ENCODE results near the gene RRP15.

RRP15 gene

DNA sequence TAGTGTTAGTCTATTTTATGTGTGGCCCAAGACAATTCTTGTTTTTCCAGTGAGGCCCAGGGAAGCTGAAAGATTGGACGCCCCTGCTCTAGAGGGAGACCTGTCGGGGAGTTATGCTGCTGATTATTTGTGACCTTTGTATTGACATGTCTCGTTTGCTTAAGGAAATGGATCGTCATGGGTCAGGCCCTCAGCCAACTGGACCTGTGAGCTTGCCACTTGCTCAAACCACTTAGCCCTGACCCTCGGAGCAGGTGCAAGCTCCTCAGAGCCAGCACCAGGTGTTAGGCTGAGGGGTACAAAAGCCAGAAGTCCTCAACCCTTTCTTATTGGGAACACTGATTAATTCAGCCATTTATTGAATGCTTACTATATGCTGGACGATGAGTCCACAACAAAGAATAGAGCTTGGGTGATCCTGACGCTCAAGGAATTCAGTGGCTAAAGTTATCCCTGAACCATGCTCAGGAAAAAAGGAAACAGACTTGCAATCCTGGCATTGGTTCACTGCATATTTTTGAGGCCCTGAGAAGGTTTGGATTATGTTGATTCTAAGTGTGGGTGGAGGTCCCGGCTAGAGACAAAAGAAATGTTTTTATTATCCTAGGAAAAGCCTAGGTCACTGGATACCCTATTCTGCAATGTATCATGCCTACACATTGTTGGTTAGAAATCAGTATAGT is 79.1 kb downstream of the RRP15 start:
- DNase-seq: no peak

DNA sequence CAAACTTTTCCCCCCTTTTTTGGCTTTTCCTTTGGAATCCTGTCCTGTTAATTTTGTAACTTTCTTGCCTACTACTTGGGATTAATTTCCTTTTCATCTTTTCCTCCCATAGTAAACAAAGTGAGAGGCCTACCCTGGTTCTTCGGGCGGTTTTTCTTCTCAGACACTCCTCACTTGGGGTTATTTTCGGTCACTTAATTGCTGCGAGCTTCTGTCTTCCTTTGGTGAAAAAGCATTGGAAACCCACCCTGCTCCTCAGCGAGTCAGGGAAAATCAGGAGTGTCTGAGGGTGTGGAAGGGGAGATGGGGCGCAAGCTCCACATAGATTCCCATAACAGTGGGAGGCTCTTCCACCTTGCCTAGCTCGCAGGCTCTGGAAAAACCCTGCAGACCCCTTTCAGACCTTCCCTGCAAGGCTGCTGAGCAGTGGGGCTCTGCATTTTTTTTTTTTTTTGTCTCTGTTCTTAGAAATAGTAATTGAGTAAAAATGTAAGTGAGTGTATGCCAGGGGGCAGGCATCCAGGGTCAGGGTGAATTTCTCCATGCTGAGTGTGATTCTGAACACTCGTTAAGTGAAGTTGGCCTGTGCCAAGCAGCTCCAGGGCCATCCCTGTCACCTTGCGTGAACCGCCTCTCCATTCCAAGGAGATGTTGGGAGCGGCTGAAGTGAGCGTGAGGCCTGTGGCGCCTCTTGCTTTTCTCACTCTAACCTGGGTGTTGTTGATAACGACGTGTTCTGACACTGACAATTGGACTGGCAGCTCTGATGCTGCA is 80.3 kb downstream of the RRP15 start:
- no peak for DNase-seq

DNA sequence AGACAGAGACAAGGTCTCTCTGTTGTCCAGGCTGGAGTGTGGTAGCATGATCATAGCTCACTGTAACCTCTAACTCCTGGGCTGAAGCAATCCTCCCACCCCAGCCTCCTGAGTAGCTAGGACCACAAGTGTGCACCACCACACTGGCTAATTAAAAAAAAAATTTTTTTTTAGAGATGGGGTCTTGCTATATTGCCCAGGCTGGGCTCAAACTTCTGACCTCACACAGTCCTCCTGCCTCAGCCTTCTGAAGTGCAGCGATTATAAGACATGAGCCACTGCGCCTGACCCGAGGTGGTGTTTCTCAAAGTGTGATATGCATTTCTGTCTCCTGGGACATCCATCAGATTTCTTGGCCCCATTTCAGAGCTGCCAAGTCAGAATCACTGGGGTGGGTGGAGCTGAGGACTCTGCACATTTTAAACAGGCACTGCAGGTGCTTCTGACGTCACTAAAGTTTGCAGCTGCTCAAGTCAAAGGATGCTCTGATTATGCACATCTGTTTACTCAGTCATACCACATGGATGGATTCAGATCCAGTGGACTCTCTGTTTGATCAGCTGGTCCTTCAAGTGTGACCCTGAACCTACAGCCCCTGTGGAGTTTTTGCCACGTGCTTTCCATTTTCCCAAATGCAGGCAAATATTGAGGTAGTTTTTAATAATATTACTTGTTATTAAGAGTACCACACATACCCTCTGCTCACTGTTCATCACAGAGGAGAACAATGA is 81.4 kb downstream of the RRP15 start:
- DNase-seq: no peak

DNA sequence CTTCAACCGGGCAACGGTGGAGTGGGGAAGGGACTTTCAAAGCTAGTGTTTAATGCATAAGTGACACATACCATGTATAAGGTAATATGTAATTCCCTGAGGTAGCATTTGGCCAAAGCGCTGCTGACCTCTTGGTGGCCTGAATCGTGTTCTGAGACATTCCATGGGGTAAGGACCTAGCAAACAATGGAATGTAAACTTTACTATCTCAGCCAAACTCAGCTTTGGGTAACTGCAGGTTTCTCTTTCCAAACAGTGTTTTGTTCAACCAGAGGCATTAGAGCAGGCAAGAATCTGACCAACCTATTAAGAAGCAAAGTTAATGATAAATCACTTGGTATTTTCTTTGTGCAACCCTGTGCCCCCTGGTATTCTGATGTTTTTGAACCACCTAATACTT is 82.0 kb downstream of the RRP15 start:
- DNase-seq: no peak

DNA sequence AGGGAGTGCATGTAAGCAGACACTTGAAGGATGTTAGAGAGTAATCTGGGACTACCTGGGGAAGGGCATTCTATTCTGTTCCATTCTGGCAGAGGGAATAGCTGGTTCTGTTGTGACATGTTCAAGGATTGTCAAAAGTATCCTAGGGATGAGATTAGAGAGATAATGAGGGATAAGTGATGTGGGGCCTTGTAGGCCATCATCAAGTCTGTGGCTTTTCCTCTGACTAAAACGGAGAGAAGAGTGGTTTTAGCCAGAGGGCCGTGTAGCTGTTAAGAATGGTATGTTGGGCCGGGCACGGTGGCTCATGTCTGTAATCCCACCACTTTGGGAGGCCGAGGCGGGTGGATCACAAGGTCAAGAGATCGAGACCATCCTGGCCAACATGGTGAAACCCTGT is 83.6 kb downstream of the RRP15 start:
- DNase-seq: no peak

DNA sequence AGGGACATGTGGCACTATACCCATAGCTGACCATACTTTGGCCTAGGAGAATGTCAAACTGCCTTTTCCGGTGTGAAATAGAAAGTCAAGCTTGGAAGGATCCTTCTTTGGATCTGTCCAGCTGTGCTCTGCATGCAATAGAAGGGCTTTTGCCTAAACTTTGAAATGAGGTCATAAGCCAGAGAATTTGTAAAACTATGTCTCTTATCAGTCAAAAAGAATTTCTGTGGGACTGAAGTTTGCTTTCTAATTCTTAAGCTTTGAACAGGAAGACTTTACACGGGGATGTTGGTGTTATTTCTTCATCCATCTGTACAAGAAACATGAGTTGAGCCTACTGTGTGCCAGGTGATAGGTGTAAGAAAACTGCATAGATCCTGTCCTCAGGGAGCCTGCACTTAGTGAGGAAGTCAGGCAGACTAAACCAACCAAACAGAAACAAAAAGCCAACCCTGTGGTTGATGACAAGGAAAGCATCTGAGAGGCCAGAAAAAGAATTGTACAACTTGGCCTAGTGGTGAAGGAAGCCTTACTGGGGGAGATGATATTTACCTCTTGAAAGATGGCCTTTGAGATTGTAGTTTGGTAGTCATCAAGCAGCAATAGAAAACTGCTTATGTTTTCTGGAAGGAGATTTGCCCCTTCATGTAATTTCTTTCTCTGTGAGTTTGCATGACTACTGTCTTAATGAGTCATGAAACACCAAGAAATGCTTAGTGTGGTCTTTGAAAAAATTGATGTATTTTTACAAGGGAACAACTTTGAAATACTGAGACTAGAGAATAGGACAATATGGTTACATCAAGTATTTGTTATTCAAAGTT is 84.8 kb downstream of the RRP15 start:
- DNase-seq: no peak

DNA sequence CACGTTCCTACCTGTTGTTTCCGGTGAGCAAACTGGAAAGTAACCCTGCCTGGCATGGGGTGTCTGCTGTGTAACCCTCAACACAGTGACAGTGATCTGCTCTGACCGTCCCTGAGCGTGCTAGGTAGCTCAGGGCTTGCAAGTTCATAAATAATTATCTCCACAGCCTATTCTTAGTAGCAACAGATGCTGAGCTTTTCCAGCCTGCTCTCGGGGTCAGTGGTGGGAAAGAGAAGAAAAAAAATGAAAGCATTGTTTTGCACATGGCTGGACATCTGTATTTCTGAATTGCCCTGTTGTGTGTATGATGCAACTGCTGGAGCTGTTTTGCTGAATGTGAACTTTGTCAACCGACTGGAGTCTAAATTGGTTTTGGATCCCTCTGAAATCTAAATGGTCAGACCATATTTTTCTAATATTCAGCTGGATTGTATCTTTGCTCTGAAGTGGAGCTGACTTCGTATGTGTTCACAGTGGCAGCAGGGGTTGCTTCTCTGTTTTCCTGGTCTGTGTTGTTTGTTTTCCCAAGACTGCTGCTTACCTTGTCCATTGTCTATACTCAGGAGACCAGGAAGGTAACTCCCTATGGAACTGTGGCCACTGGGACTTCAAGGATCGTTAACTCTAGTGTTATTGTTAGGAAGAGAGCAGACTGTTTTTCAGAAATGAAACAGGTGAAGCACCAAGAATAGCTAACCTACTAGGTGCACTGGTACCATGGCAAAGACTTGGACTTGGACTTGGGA is 87.0 kb downstream of the RRP15 start:
- no peak for DNase-seq

DNA sequence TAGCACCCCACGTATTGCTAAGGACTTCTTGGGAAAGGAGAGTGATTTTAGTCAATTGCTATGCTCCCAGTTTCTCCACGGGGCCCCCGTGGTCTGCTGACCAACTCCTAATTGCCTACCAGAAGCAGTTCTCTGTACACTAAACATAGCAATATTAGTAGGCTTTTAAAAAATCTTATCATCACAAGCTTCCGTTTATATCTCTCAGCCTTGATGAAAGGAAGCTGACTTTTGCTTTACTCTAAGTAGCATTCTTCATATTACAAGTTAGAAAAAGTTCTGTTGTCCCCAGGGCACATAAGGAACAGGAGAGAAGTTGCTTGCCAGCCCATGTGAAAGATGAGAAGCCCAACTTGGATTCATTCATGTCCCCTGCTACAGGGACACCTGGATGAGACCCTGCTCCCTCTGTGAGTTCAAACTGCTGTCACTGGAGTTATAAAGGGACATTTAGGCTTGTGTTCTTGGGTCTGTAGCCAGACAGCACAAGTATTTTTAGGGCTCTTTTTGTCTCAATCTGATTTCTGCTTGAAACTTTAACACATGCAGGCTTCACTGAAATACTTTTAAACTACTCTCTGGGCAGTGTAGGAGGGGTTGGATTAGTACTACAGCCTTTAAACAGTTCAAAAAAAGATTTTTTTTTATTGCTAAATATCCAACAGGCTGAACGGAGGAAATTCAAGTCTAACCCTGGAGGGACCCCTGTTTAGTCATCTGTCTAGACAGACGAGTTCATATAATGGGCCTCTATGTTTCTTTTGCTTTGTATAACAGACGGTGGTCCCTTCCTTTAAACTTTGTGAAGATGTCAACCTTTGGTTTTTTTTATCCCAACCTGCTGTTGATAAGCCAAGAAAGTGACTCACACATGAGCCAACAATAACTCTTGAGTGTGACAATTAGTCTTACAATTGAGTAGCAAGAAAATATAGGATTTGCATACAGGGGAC is 89.6 kb downstream of the RRP15 start:
- DNase-seq: no peak

DNA sequence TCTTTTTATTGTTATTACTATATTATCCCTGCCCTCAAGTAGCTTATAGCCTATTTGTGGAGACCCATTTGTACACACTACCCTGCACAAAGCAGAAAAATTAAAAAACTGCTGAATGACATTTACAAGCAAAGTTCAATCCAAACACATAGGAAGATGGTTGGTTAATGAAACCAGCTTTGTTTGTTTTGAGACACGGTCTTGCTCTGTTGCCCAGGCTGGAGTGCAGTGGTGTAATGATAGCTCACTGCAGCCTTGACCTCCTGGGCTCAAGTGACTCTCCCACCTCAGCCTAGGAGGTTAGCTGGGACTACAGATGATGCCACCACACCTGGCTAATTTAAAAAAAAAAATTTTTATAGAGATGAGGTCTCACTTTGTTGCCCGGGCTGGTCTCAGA is 91.6 kb downstream of the RRP15 start:
- DNase-seq: no peak

DNA sequence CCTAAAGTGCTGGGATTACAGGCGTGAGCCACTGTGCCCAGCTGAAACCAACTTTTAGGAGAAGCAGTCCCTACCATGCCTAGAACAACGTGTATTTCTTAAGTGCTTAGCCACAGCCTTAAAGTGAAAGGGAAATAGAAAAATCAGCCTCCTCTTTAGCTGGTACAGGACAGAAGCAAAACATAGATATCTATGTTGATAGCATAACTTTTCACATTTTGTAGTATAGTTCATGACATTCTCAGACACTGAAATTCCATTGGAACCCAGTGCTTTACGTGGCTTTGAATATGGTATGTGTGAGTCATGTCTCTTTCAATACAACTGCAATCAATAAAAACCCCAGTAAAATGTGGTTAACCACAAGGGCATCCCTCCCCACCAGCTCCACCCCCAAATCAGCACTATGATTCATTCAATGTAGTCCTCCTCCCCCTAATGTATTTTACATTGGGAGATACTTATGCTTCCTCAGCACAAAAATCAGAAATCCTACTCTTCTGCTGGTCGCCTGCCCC is 92.1 kb downstream of the RRP15 start:
- peak; percentile 54 for DNase-seq

DNA sequence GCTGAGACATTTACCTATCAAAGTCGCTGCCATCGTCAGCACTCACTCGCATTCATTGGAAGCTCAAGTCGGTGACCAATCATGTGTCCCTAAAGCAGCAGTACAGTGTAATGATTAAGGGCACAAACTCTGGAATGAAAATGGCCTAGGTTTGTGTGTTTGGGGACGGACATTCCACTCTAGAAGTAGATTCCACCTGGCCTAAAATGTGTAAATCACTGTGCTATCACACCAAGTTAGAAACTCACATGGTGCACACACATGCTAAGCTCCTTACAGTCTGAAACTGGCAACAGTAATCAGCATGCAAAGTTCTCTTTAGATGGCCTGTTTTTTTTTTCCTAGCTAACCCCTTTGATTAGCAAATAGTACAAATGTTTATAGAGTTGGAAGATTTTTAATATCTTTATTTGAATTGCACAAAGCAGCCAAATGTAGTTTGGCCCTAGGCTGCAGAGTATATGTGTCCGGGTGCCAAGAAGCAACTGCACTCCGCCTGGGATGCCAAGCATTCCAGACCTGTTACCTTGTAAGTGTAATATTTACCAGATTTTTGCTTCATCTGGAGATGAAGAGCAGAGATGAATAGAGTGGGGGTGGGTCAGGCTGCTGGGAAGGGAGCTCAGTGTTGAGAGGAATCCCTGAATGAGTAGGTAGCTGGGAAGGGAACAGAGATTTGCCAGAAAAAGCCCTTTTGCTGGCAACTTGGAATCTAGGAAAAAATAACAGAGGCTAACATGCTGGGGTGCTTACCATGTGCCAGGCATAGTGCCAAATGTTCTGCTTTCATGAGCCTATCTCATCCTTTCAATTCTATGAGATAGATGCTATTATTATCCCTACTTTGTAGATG is 95.3 kb downstream of the RRP15 start:
- DNase-seq: no peak

DNA sequence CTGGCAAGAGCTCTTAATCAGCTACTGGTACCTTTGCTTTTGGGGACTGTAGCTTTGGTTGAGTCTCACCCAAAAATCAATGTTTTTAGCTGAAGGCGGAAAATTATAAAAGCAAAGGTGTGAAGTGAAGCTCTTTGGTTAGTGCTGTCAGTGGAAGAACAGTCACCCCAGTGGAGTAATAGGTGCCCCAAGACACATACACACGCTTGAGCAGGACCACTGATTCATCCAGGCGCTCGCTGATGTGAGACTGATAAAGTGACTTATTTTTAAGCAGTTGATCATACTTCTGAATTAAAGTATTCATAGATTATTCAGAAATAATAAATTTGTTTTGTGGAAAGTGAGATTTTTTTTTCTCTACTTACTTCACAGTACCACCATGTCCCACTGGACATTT is 97.2 kb downstream of the RRP15 start:
- no peak for DNase-seq

DNA sequence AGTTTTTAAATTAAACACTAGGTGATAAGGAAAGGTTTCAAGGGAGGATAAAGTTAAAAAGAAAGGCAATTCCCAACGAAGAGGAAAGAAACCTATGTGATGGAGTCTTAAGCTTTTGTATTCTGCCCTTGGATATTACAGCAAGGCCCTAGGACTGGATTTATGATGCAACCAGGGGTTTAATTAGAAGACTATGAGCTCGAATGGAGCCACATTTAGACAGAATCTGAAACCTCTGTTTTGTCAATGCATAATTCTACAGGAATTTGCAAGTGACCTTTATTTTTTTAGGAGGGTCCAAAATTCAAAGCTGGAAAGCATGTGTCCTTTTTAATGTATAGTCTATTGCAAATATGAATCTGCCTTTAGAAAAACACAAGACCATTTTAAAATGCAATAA is 98.0 kb downstream of the RRP15 start:
- DNase-seq: no peak

DNA sequence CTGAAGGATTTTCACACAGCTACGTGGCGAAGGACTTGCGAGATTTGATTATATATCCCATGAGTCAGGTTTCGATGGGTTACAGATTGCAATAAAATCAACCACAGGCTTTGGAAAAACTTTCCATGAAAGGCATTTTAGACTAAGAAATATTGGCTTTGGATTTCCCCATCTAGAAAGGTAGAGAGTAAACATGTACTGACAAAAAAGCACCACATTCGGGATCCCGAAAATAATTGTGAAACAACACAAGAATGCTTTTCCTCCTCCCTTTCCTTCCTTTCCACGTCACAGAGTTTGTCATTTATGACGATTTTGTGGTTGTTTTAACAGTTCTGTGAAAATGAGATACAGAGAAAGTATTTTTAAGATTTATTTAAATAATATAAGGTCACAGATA is 98.6 kb downstream of the RRP15 start:
- DNase-seq: no peak

DNA sequence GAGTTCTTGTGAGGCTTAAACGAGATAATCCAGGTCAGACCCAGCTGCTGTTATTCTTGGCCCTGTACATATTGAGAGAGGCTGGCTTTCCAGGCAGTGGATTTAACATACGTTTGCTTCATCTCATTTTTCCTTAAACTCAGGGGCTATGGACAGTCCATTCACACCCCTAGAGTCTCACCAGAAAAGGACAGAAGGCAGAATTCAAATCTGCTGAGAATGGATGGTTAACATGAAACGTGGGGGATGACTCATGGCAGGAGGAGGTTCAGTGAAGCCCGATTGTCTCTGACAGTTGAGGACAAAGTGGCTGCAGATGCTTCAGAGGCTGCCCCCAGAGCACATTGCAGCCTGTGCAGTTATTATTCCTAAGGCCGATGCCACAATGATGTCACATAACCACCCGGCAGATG is 99.5 kb downstream of the RRP15 start:
- DNase-seq: no peak

All from stimulated activated naive CD4-positive, alpha-beta T cell treated with Interleukin-2 at 50 U/mL for 16 hours (primary cell).